Panc1 (cell line): Measurements from ENCODE around the gene RAB7A. TPM values are rescaled to one million over a fixed set of nuclear protein-coding genes. Genes with fewer than 3 reads are reported as not detected.

ENCODE experiments used
- ATAC-seq: fragments of 200-7000 bp; cut with Tn5 transposase; 2 replicates; pipeline ENCODE4 v1.9.1; 2020; ENCODE audit warnings: mild to moderate bottlenecking, moderate library complexity
- BruUV-seq: library from RNA; stranded (reverse); fragments of 400-500 nt; replicated peaks from 2 replicates; lab custom pipeline; 2021; lab: Mats Ljungman, UMichigan
- CTCF ChIA-PET: fragments of 300-600 bp; sonication (Branson Sonifier 250); formaldehyde crosslinking; loops from one replicate; lab custom pipeline; 2022; ENCODE audit warnings: antibody characterized with exemption; lab: Charles Lee
- POLR2A ChIA-PET: fragments of 300-600 bp; sonication (Branson Sonifier 250); formaldehyde crosslinking; loops from one replicate; lab custom pipeline; 2022; ENCODE audit warnings: antibody characterized with exemption; lab: Charles Lee
- DNase-seq: peaks from one replicate; pipeline ENCODE4 v3.0.0-alpha.2; 2010; ENCODE audit warnings: low read depth, low spot score
- H3K27ac ChIP-seq: 2 replicates; pipeline ENCODE4 v1.5.1; 2011; ENCODE audit warnings: mild to moderate bottlenecking, low read length, inconsistent platforms
- H3K27me3 ChIP-seq: fragments of 200-500 bp; sonication (Bioruptor generic); 2 replicates; pipeline ENCODE4 v1.6.0; 2014; ENCODE audit warnings: low read length, inconsistent platforms; ENCODE audit not compliant: control insufficient read depth, insufficient read depth
- H3K36me3 ChIP-seq: fragments of 200-500 bp; sonication (Bioruptor generic); 2 replicates; pipeline ENCODE4 v1.5.1; 2014; ENCODE audit warnings: inconsistent platforms, mild to moderate bottlenecking, low read length, moderate library complexity; ENCODE audit not compliant: control insufficient read depth, insufficient read depth
- H3K4me1 ChIP-seq: 2 replicates; pipeline ENCODE4 v1.5.1; 2011; ENCODE audit warnings: inconsistent platforms, mild to moderate bottlenecking, low read length, moderate library complexity; ENCODE audit not compliant: control insufficient read depth, insufficient read depth
- H3K4me3 ChIP-seq, 2 experiments: 2 replicates each; pipeline ENCODE4 v1.5.1; 2011 to 2012; ENCODE audit warnings: low read depth in 2 of 2, low read length in 2 of 2, mild to moderate bottlenecking in 2 of 2, inconsistent platforms in 1 of 2, moderate library complexity in 1 of 2
- H3K9me3 ChIP-seq: fragments of 200-500 bp; sonication (Bioruptor generic); 2 replicates; pipeline ENCODE4 v1.5.1; 2014; ENCODE audit warnings: low read depth, mild to moderate bottlenecking, inconsistent platforms, low read length, moderate library complexity; ENCODE audit not compliant: control insufficient read depth, insufficient read depth
- POLR2AphosphoS5 ChIP-seq: IDR thresholded peaks from 2 replicates; pipeline ENCODE4 v1.6.1; 2012; ENCODE audit warnings: mild to moderate bottlenecking, low read depth, low read length, moderate library complexity
- SIN3A ChIP-seq: IDR thresholded peaks from 2 replicates; pipeline ENCODE4 v1.6.1; 2012; ENCODE audit warnings: low read depth, mild to moderate bottlenecking, low read length, moderate library complexity, borderline replicate concordance; ENCODE audit not compliant: insufficient read depth
- TCF7L2 ChIP-seq: IDR thresholded peaks from 2 replicates; pipeline ENCODE4 v1.6.1; 2011; ENCODE audit warnings: mild to moderate bottlenecking, low read depth, low read length, inconsistent platforms
- in situ Hi-C: cut with HindIII; loops from 2 replicates; pipeline ENCODE4 v1.10.0; 2016; ENCODE audit warnings: low sequenced_read_pairs, low pct_unique_long_range_greater_than_20kb
- intact Hi-C: fragments of 100-400 bp; cut with micrococcal nuclease; formaldehyde crosslinking; loops from one replicate; pipeline ENCODE4 v1.10.0; 2022; ENCODE audit not compliant: unreplicated experiment
- total RNA-seq: library from RNA; stranded (reverse); gene quantifications from one replicate; pipeline ENCODE4 v1.2.1, GENCODE V29; 2021; ENCODE audit not compliant: unreplicated experiment
- TF ChIP-seq, protein P1 (sequence below), 2 experiments: IDR thresholded peaks; 2 replicates each; pipeline ENCODE4 v1.6.1; 2011 to 2012; ENCODE audit warnings: low read depth in 2 of 2, control low read depth in 1 of 2, low read length in 1 of 2, mild to moderate bottlenecking in 1 of 2, moderate library complexity in 1 of 2; ENCODE audit not compliant: insufficient read depth in 1 of 2
- TF ChIP-seq, protein P2 (sequence below): fragments of 450-650 bp; IDR thresholded peaks from 2 replicates; pipeline ENCODE4 v1.5.1; 2017; ENCODE audit warnings: mild to moderate bottlenecking

RAB7A gene
- total RNA-seq, 1 experiment from 2014 or later: 386 TPM

DNA sequence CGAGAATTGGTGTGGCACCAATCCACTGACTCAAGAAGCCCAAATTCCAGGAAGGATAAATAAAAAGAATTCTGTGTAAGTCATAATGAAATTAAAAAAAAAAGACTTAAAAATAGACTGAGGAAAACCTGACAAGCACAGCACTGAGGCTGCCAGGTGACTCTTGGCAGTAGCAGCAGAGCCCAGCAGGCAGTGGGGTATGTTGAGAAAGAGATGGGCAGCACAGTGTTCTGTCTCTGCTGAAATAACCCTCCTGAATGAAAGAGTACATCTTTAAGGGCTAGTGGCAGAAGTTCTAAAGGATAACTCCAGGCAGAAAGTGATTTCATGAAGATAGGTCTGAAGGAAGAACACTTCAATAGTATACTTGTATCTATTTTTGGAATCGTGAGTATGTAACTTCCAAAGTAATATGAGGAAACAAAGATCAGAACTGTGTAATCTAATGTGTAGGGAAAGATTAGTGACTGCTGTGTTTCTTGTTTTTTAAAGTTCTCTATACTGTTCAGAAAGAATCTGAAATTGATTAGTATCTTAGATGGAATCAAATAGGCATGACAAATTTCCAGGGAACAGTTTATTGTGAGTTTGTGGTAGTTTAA is 75.9 kb downstream of the RAB7A start:
- TSS peak; percentile 6 for BruUV-seq
- in situ Hi-C loops: no loop called here
- Histone ChIP-seq H3K4me3 (no peak overlapping the region), H3K27ac (no peak overlapping the region), H3K27me3 (no peaks in the 10 kb centered on the region), H3K9me3 (no peaks in the 10 kb centered on the region), H3K36me3 (peaks cover 32% of the 10 kb centered on the region), H3K4me1 (peaks cover 17% of the 10 kb centered on the region)
- no peak for ATAC-seq
- ChIA-PET POLR2A (interaction anchor here (0.6 kb wide), 1 partner anchor 110 kb away, joined by 7 read pairs; no protein-coding TSS in a partner anchor), CTCF (no interaction called here)
- no peak for DNase-seq
- no peak for TF ChIP-seq TCF7L2
- TF ChIP-seq, protein P1, sequence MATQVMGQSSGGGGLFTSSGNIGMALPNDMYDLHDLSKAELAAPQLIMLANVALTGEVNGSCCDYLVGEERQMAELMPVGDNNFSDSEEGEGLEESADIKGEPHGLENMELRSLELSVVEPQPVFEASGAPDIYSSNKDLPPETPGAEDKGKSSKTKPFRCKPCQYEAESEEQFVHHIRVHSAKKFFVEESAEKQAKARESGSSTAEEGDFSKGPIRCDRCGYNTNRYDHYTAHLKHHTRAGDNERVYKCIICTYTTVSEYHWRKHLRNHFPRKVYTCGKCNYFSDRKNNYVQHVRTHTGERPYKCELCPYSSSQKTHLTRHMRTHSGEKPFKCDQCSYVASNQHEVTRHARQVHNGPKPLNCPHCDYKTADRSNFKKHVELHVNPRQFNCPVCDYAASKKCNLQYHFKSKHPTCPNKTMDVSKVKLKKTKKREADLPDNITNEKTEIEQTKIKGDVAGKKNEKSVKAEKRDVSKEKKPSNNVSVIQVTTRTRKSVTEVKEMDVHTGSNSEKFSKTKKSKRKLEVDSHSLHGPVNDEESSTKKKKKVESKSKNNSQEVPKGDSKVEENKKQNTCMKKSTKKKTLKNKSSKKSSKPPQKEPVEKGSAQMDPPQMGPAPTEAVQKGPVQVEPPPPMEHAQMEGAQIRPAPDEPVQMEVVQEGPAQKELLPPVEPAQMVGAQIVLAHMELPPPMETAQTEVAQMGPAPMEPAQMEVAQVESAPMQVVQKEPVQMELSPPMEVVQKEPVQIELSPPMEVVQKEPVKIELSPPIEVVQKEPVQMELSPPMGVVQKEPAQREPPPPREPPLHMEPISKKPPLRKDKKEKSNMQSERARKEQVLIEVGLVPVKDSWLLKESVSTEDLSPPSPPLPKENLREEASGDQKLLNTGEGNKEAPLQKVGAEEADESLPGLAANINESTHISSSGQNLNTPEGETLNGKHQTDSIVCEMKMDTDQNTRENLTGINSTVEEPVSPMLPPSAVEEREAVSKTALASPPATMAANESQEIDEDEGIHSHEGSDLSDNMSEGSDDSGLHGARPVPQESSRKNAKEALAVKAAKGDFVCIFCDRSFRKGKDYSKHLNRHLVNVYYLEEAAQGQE (IDR thresholded peaks at IDR 0.05; ENCODE audit: insufficient read depth in 1 of 2, low read depth in 2 of 2, low read length in 1 of 2): no peak
- TF ChIP-seq, protein P2, sequence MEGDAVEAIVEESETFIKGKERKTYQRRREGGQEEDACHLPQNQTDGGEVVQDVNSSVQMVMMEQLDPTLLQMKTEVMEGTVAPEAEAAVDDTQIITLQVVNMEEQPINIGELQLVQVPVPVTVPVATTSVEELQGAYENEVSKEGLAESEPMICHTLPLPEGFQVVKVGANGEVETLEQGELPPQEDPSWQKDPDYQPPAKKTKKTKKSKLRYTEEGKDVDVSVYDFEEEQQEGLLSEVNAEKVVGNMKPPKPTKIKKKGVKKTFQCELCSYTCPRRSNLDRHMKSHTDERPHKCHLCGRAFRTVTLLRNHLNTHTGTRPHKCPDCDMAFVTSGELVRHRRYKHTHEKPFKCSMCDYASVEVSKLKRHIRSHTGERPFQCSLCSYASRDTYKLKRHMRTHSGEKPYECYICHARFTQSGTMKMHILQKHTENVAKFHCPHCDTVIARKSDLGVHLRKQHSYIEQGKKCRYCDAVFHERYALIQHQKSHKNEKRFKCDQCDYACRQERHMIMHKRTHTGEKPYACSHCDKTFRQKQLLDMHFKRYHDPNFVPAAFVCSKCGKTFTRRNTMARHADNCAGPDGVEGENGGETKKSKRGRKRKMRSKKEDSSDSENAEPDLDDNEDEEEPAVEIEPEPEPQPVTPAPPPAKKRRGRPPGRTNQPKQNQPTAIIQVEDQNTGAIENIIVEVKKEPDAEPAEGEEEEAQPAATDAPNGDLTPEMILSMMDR: no peak
- no peak for TF ChIP-seq POLR2AphosphoS5
- TF ChIP-seq SIN3A: no peak
- intact Hi-C loops: no loop called here

DNA sequence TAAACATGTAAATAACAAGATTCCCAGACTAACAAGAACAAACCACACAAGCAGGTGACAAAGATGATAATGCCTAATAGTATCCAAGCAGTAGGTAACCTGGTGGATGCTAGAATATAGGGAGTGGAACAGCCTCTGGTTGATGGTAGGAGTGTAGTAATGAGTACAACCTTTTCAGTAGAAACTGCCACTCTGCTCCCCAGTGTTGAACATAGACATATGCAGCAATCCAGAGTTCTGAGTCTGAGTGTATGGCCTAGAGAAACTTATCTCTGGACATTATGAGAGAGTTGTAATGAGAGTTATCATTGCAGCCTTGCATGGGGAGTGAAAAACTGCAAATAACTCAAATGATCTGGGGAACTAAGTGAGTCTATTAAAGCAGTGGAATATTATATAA is 77.3 kb downstream of the RAB7A start:
- CTCF ChIA-PET: no interaction called here
- in situ Hi-C loops: no loop called here

More for the DNA sequence above, 77.3 kb downstream of the RAB7A start:
- TF ChIP-seq, protein P1 (IDR thresholded peaks at IDR 0.05; ENCODE audit: insufficient read depth in 1 of 2, low read depth in 2 of 2, low read length in 1 of 2): no peak
- TF ChIP-seq TCF7L2 (no peak), SIN3A (no peak), POLR2AphosphoS5 (no peak)
- TF ChIP-seq, protein P2: no peak
- no TSS peak for BruUV-seq
- POLR2A ChIA-PET: no interaction called here
- Histone ChIP-seq H3K27me3 (no peaks in the 10 kb centered on the region), H3K27ac (no peak overlapping the region), H3K4me3 (no peak overlapping the region), H3K36me3 (peaks cover 26% of the 10 kb centered on the region), H3K4me1 (peaks cover 17% of the 10 kb centered on the region), H3K9me3 (no peaks in the 10 kb centered on the region)
- intact Hi-C loops: no loop called here
- ATAC-seq (no peak), DNase-seq (no peak)
